Breast epithelium (tissue), 3 donors: Measurements from ENCODE around the gene FBN3.
"Not testable (repeated sequence)": the region's sequence is repeated elsewhere in the genome, so short reads cannot be mapped to it uniquely, and the experiment has no call there.

ENCODE experiments used
- POLR2A ChIP-seq: fragments of 450-650 bp; IDR thresholded peaks from one replicate; pipeline ENCODE4 v1.6.1; 2016; ENCODE audit warnings: antibody characterized with exemption, mild to moderate bottlenecking, moderate library complexity
- POLR2AphosphoS5 ChIP-seq, 3 donors: sonication (generic); formaldehyde crosslinking; IDR thresholded peaks; one replicate each; pipeline ENCODE4 v1.6.1; 2017; ENCODE audit warnings: antibody characterized with exemption in 3 of 3
- TF ChIP-seq, protein P1 (sequence below), 3 donors: fragments of 450-650 bp; IDR thresholded peaks; one replicate each; pipeline ENCODE4 v1.5.1; 2016 to 2017; ENCODE audit warnings: antibody characterized with exemption in 3 of 3, mild to moderate bottlenecking in 3 of 3, moderate library complexity in 3 of 3

DNA sequence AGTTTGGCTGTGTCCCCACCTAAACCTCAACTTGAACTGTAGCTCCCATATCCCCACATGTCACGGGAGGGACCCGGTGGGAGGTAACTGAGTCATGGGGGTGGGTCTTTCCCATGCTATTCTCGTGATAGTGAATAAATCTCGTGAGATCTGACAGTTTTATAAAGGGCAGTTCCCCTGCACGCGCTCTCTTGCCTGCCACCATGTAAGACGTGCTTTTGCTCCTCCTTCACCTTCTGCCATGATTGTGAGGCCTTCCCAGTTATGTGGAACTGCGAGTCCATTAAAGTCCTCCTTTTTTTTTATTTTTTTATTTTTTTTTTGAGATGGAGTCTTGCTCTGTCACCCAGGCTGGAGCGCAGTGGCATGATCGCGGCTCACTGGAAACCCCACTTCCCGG lies 47.5 kb downstream of the FBN3 start:
- TF ChIP-seq, protein P1, sequence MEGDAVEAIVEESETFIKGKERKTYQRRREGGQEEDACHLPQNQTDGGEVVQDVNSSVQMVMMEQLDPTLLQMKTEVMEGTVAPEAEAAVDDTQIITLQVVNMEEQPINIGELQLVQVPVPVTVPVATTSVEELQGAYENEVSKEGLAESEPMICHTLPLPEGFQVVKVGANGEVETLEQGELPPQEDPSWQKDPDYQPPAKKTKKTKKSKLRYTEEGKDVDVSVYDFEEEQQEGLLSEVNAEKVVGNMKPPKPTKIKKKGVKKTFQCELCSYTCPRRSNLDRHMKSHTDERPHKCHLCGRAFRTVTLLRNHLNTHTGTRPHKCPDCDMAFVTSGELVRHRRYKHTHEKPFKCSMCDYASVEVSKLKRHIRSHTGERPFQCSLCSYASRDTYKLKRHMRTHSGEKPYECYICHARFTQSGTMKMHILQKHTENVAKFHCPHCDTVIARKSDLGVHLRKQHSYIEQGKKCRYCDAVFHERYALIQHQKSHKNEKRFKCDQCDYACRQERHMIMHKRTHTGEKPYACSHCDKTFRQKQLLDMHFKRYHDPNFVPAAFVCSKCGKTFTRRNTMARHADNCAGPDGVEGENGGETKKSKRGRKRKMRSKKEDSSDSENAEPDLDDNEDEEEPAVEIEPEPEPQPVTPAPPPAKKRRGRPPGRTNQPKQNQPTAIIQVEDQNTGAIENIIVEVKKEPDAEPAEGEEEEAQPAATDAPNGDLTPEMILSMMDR (IDR thresholded peaks at IDR 0.05) = not testable (repeated sequence)
- not testable (repeated sequence) for TF ChIP-seq POLR2AphosphoS5 (IDR thresholded peaks at IDR 0.05); POLR2A
